GM10248 (cell line): Measurements from ENCODE around the gene PIGR.

ENCODE experiments used
- CTCF ChIA-PET: fragments of 300-600 bp; sonication (Branson Sonifier 250); formaldehyde crosslinking; extraction: SDS; loops from one replicate; lab custom pipeline; 2021; ENCODE audit warnings: antibody characterized with exemption; lab: Yijun Ruan, JAX
- POLR2A ChIA-PET: fragments of 350-650 bp; sonication (Branson Sonifier 250); formaldehyde crosslinking; extraction: SDS; loops from one replicate; lab custom pipeline; 2020; ENCODE audit warnings: antibody characterized with exemption; lab: Yijun Ruan, JAX
- DNase-seq: peaks from one replicate; pipeline ENCODE4 v3.0.0; 2012; ENCODE audit errors: extremely low spot score
- TF ChIP-seq, protein P1 (sequence below): IDR thresholded peaks from 2 replicates; pipeline ENCODE4 v1.5.1; 2012; ENCODE audit warnings: mild to moderate bottlenecking, low read depth; ENCODE audit errors: extremely low read depth, missing control alignments, control extremely low read depth

Gene PIGR

DNA sequence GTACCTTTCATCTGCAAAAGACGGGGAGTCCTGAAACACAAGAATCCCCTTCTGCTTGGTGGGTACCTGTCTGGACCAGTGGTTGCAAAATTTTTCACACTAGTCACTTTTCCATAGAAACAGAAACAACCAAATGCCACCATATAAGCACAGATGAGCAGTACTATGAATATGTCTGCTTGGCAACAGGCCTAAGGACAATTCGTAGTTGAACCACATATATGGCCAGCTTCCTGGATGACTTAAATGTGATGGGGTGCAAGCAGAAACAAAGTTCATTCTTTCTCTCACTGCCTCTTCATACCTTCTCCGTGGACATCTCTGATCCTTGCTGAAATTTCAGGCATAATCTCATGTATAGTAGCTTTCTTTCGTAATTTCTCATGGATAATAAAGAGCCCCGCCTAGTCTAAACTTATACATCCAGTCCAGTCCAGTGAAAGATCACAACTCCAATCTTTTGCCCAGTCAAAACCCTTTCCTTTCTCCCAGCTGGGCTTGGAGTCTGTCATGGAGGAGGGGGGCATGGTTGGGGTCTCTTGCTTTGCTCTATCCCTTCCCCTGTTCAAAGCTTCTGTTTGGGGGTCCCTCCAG, 16.9 kb upstream of the PIGR start:
- ChIA-PET CTCF (interaction anchor here (1.6 to 24.9 kb wide), 4 partner anchors 9 to 26 kb away, joined by 4 to 416 read pairs (median 35); no protein-coding TSS in a partner anchor), POLR2A (no interaction called here)
- DNase-seq: no peak
- TF ChIP-seq, protein P1, sequence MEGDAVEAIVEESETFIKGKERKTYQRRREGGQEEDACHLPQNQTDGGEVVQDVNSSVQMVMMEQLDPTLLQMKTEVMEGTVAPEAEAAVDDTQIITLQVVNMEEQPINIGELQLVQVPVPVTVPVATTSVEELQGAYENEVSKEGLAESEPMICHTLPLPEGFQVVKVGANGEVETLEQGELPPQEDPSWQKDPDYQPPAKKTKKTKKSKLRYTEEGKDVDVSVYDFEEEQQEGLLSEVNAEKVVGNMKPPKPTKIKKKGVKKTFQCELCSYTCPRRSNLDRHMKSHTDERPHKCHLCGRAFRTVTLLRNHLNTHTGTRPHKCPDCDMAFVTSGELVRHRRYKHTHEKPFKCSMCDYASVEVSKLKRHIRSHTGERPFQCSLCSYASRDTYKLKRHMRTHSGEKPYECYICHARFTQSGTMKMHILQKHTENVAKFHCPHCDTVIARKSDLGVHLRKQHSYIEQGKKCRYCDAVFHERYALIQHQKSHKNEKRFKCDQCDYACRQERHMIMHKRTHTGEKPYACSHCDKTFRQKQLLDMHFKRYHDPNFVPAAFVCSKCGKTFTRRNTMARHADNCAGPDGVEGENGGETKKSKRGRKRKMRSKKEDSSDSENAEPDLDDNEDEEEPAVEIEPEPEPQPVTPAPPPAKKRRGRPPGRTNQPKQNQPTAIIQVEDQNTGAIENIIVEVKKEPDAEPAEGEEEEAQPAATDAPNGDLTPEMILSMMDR: no peak

DNA sequence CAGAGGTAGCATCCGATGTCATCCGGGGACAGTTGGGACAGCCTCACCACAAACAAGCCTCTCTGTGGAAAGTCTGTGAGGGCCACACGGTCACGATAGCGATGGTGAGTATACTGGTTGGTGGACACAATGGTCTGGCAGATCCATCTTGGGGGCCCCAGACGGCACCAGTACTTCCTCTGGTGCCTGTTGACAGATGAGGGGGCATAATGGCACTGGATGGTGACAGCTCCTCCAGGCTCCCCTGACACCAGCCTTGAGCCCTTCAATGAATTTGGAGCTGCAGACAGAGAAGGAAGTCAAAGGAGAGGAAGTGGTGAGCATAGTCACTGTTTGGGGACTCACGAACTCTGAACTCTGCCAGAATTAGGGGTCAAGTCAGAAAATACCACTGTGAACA, 16.0 kb upstream of the PIGR start:
- TF ChIP-seq, protein P1: no peak
- DNase-seq: no peak
- POLR2A ChIA-PET: no interaction called here
- CTCF ChIA-PET: interaction anchor here (1.6 to 24.9 kb wide), 5 partner anchors 10 to 50 kb away, joined by 4 to 416 read pairs (median 22); no protein-coding TSS in a partner anchor

DNA sequence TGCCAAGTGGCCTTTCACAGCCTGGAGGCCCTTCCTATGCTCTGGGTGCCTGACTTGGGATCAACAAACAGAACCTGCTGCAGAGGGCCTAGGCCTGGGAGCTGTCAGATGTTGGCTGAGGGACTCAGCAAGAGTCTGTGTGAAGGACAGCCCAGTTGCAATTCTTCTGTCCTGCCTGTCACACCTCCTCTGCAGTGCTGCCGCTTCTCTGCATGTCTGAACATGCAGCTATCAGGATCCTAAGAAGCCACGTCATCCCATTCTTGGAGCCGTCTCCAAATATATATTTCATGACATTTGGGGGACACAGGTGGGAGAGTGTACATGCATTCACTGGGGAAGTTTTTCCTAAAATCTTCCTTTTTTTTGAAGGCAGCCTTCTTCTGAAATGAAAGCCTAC, 15.4 kb upstream of the PIGR start:
- no peak for DNase-seq
- TF ChIP-seq, protein P1: no peak
- CTCF ChIA-PET: interaction anchor here (1.6 to 24.9 kb wide), 5 partner anchors 10 to 49 kb away, joined by 4 to 416 read pairs (median 22); no protein-coding TSS in a partner anchor
- POLR2A ChIA-PET: no interaction called here

DNA sequence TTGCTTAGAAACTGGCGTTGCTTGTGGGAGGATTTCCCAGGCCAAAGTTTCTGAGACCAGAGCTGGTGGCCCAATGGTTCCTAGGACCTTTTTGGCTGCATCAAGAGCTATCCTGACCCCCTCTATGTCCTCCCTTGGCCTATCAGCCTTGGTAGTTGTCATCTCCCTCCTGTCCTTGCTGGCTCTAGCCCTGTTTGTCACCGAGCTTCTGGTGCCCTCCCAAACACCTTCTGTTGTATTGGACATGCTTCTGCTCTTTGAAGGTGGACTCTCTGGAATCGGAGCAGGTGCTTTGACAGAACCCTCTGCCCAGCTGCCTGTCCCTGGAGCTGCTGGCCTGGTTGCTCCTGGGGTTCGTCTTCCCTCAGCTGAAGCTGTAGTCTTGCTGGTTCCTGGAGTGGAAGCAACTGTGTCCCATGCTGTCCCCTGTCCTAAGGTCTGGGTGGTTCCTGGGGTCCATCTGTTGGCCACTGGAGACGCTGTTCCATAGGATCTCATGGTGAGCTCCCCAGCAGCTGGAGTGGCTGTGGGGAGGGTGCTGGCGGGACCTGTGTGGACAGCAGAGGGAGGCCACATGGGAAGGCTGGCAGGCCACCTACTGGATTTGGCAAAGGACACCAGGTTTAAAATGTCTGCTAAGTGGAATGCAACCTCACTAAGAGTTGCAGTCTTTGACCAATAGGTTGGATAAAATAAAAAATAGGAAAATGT, 14.6 kb upstream of the PIGR start:
- no peak for DNase-seq
- ChIA-PET CTCF (interaction anchor here (1.6 to 24.9 kb wide), 4 partner anchors 13 to 48 kb away, joined by 6 to 416 read pairs (median 28); no protein-coding TSS in a partner anchor), POLR2A (no interaction called here)
- TF ChIP-seq, protein P1: no peak

DNA sequence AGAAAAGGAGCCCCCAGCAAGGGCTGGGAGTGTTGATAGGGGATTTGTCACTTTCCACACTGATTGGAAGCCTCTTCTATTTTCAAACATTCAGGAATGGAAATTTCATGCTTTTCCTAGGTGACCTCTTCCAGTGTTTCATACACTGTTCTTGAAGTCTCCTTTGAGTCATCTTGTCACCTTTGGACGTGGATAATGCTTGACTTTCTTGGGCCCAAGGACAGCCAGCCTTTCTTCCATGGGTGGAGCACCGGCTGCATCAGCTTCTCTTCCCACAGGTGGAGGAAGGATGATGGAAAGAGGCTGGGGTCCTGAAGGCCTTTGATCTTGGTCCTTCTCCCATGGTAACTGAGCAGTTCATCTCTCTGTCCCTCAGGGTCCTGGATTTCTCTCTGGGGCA, 11.9 kb upstream of the PIGR start:
- ChIA-PET POLR2A (no interaction called here), CTCF (interaction anchor here (0.9 to 24.9 kb wide), 5 partner anchors 14 to 223 kb away, joined by 3 to 416 read pairs (median 5); no protein-coding TSS in a partner anchor)
- DNase-seq: no peak
- TF ChIP-seq, protein P1: no peak

DNA sequence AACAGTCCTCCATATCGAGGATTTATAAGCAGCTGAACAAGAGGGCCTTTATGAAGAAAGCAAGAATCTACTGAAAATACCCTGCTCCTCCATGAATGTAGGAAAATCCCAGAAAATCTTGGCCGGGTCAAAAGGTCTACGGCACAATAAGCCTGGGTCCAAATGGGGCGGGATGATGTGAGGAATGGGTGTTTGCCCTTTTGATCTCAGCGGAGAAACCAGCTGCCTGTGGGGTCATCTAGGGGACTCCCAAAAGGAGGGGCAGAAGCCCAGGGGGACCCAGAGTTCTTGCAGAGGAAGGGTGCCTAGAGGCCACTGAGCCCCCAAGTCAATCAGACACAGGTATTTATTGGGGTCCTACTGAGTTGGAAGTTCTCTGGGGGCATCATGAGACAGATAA, 11.4 kb upstream of the PIGR start:
- DNase-seq: no peak
- CTCF ChIA-PET: interaction anchor here (0.9 to 24.9 kb wide), 6 partner anchors 15 to 223 kb away, joined by 3 to 416 read pairs (median 6); no protein-coding TSS in a partner anchor
- POLR2A ChIA-PET: no interaction called here
- TF ChIP-seq, protein P1: no peak
